Mesendoderm (in vitro differentiated cells): ENCODE measurements around the gene NLRP1.
A peak's percentile ranks its signal among the peaks of the same experiment; 100 is the strongest.

Experiments
- DNase-seq: peaks from one replicate; pipeline ENCODE4 v3.0.0; 2013
- H2AK5ac ChIP-seq: 2 replicates; pipeline ENCODE4 v1.6.1; 2013; ENCODE audit warnings: low read length, inconsistent platforms
- H2BK120ac ChIP-seq: 2 replicates; pipeline ENCODE4 v1.6.1; 2013; ENCODE audit warnings: low read depth, mild to moderate bottlenecking, low read length, moderate library complexity, mixed read lengths
- H2BK15ac ChIP-seq: replicated peaks from 2 replicates; pipeline ENCODE4 v1.6.1; 2013; ENCODE audit warnings: low read depth, mild to moderate bottlenecking, moderate library complexity
- H2BK5ac ChIP-seq: 2 replicates; pipeline ENCODE4 v1.6.1; 2013; ENCODE audit warnings: low read length, inconsistent platforms
- H3K18ac ChIP-seq: 2 replicates; pipeline ENCODE4 v1.6.1; 2013; ENCODE audit warnings: mild to moderate bottlenecking, low read length, mixed read lengths
- H3K23ac ChIP-seq: one replicate; pipeline ENCODE4 v1.6.1; 2013; ENCODE audit warnings: low read length
- H3K27ac ChIP-seq: 2 replicates; pipeline ENCODE4 v1.5.1; 2013; ENCODE audit warnings: low read depth, mild to moderate bottlenecking, inconsistent platforms, low read length, moderate library complexity
- H3K27me3 ChIP-seq: 2 replicates; pipeline ENCODE4 v1.6.1; 2013; ENCODE audit warnings: low read length, control low read depth, mild to moderate bottlenecking, inconsistent platforms; ENCODE audit not compliant: insufficient read depth, poor library complexity
- H3K36me3 ChIP-seq: 2 replicates; pipeline ENCODE4 v1.6.1; 2013; ENCODE audit warnings: low read length, inconsistent platforms; ENCODE audit not compliant: control insufficient read depth, insufficient read depth
- H3K4ac ChIP-seq: one replicate; pipeline ENCODE4 v1.6.1; 2013; ENCODE audit warnings: low read depth, mild to moderate bottlenecking, low read length, moderate library complexity
- H3K4me1 ChIP-seq: 2 replicates; pipeline ENCODE4 v1.6.1; 2013; ENCODE audit warnings: low read depth, low read length, inconsistent platforms; ENCODE audit not compliant: control insufficient read depth
- H3K4me2 ChIP-seq: 2 replicates; pipeline ENCODE4 v1.6.1; 2013; ENCODE audit warnings: low read length
- H3K4me3 ChIP-seq: 2 replicates; pipeline ENCODE4 v1.5.1; 2013; ENCODE audit warnings: mild to moderate bottlenecking, low read length
- H3K56ac ChIP-seq: one replicate; pipeline ENCODE4 v1.6.1; 2013; ENCODE audit warnings: low read length
- H3K79me1 ChIP-seq: 2 replicates; pipeline ENCODE4 v1.6.1; 2013; ENCODE audit warnings: low read length, inconsistent platforms
- H3K79me2 ChIP-seq: 2 replicates; pipeline ENCODE4 v1.6.1; 2013; ENCODE audit warnings: mild to moderate bottlenecking, low read length; ENCODE audit not compliant: control insufficient read depth, insufficient read depth
- H3K9ac ChIP-seq: 2 replicates; pipeline ENCODE4 v1.6.1; 2013; ENCODE audit warnings: low read length, inconsistent platforms
- H4K5ac ChIP-seq: one replicate; pipeline ENCODE4 v1.6.1; 2013; ENCODE audit warnings: low read length
- H4K8ac ChIP-seq: one replicate; pipeline ENCODE4 v1.6.1; 2013; ENCODE audit warnings: low read depth, mild to moderate bottlenecking, control low read depth, low read length, moderate library complexity
- WGBS: extraction: QIAGEN DNeasy Blood & Tissue Kit; methylation state at CpG from one replicate; pipeline ENCODE4 v1.1.7; 2013; ENCODE audit warnings: low lambda C conversion rate, missing lambda C conversion rate; ENCODE audit not compliant: insufficient coverage; ENCODE audit errors: extremely low coverage; 5-methylcytosine and 5-hydroxymethylcytosine counted together

Gene NLRP1

DNA sequence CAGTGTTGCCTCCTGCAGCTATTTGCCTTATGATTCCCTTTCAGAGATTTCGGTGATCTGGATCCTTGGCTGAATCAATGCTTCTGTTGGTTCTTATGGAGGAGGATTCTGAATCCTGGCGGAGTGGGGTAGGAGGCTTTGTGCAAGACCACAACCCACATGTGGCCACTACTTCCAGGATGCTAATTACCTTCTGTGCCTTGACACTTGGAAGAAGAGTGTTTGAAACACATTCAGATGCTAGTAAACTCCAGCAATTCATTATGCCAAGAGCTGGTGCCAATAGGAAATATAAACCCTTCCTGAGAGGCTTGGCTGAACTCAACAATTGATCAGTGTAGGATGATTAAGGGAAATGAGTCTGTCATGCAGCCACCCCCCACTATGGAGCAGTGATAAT is 12.1 kb upstream of the NLRP1 start:
- Histone ChIP-seq H2BK15ac (no peak overlapping the region), H3K4me2 (no peak overlapping the region), H3K4me3 (no peak overlapping the region), H3K79me1 (no peaks in the 10 kb centered on the region), H3K18ac (no peak overlapping the region), H2BK5ac (no peak overlapping the region), H3K23ac (no peak overlapping the region), H3K4me1 (no peaks in the 10 kb centered on the region), H3K27ac (no peak overlapping the region), H3K4ac (no peak overlapping the region), H3K79me2 (no peaks in the 10 kb centered on the region), H4K8ac (no peak overlapping the region), H2BK120ac (no peak overlapping the region), H3K36me3 (no peaks in the 10 kb centered on the region), H2AK5ac (no peak overlapping the region), H3K27me3 (no peaks in the 10 kb centered on the region), H4K5ac (no peak overlapping the region), H3K9ac (no peak overlapping the region), H3K56ac (no peak overlapping the region)
- no peak for DNase-seq
- no CpG with 5 or more reads among the region's 2 CpGs for WGBS

DNA sequence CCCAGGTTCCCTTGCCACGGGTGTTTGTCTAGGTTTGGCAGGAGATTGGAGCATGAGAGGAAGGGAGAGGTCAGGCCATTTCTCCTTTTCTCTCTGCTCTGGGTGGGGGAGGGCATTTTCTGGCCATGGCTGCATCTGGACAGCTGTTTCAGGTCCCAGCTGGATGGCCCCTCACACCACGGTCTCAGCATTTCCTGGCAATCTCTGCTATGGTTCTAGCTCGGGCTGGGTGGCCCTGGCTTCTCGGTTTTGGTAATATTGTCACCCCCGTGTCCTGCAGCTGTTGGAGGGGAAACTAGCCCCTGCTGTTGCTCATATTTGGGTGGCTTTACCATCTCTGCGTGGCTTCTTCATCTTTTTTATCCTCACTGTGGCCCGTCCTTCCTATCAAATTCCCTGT is 11.5 kb upstream of the NLRP1 start:
- H3K18ac ChIP-seq = no peak overlapping the region
- H2BK120ac ChIP-seq = no peak overlapping the region
- H3K79me2 ChIP-seq = no peaks in the 10 kb centered on the region
- H3K27ac ChIP-seq = no peak overlapping the region
- no peak overlapping the region for H2AK5ac ChIP-seq
- no peak overlapping the region for H4K8ac ChIP-seq
- H3K27me3 ChIP-seq = no peaks in the 10 kb centered on the region
- WGBS = no CpG with 5 or more reads among the region's 7 CpGs
- no peaks in the 10 kb centered on the region for H3K4me1 ChIP-seq
- no peak overlapping the region for H3K4me3 ChIP-seq
- H3K9ac ChIP-seq = no peak overlapping the region
- H4K5ac ChIP-seq = no peak overlapping the region
- no peak overlapping the region for H2BK15ac ChIP-seq
- no peaks in the 10 kb centered on the region for H3K36me3 ChIP-seq
- H3K79me1 ChIP-seq = no peaks in the 10 kb centered on the region
- no peak overlapping the region for H3K56ac ChIP-seq
- H3K4ac ChIP-seq = no peak overlapping the region
- H3K4me2 ChIP-seq = no peak overlapping the region
- no peak overlapping the region for H3K23ac ChIP-seq
- no peak overlapping the region for H2BK5ac ChIP-seq
- DNase-seq = no peak

DNA sequence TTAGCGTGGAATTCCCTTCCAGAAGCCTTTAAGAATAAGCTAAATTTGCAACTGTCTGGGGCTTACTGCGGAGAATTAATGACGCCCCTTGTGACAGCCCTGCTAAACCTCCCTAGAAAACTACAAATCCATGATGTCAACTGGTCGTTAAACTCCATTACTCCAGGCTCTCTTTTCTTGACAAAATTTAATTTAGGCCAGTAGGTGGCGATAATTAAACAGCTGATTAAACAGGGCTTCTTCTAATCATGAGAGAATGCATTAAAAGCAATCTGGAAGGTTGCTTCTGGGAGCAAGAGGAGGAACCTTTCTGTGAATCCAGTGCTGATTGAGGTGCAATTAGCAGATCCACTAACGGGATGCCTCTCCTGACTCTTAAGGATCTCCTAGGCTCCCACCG is 8.1 kb upstream of the NLRP1 start:
- Histone ChIP-seq H2AK5ac (no peak overlapping the region), H3K4me3 (no peak overlapping the region), H3K4ac (no peak overlapping the region), H3K18ac (no peak overlapping the region), H2BK120ac (no peak overlapping the region), H3K27me3 (no peaks in the 10 kb centered on the region), H3K23ac (no peak overlapping the region), H4K5ac (no peak overlapping the region), H3K4me1 (no peaks in the 10 kb centered on the region), H3K56ac (no peak overlapping the region), H2BK15ac (no peak overlapping the region), H2BK5ac (no peak overlapping the region), H3K79me2 (no peaks in the 10 kb centered on the region), H3K79me1 (no peaks in the 10 kb centered on the region), H3K27ac (no peak overlapping the region), H3K36me3 (no peaks in the 10 kb centered on the region), H3K4me2 (no peak overlapping the region), H3K9ac (no peak overlapping the region), H4K8ac (no peak overlapping the region)
- DNase-seq = peak; percentile 70
- no CpG with 5 or more reads among the region's 7 CpGs for WGBS

DNA sequence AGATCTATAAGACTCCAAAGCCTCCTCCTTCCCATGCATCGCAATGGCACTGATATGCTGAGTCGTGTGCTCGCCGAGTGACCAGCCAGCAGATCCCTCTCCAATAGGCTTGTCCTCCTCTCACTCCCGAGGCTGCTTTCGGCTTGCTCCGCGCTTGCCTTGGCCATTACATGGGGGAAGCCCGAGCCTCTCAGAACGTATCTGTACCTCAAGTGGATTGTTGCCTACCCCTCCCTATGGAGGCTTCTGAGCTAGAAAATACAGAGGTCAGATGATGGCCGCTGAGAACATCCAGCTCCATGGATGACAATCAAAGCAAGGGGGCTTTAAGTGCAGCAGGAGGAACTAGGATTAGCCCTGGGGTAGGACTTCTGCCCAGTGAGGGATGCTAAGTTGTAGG is 7.7 kb upstream of the NLRP1 start:
- H3K56ac ChIP-seq = no peak overlapping the region
- no peaks in the 10 kb centered on the region for H3K79me1 ChIP-seq
- H2BK15ac ChIP-seq = no peak overlapping the region
- no peak overlapping the region for H2AK5ac ChIP-seq
- no peak overlapping the region for H3K4me3 ChIP-seq
- H2BK5ac ChIP-seq = no peak overlapping the region
- H3K27me3 ChIP-seq = no peaks in the 10 kb centered on the region
- no peak overlapping the region for H3K27ac ChIP-seq
- H3K9ac ChIP-seq = no peak overlapping the region
- H3K4me2 ChIP-seq = no peak overlapping the region
- H3K18ac ChIP-seq = no peak overlapping the region
- H2BK120ac ChIP-seq = no peak overlapping the region
- no peak overlapping the region for H3K23ac ChIP-seq
- H3K36me3 ChIP-seq = no peaks in the 10 kb centered on the region
- no peaks in the 10 kb centered on the region for H3K4me1 ChIP-seq
- H3K79me2 ChIP-seq = no peaks in the 10 kb centered on the region
- no peak overlapping the region for H3K4ac ChIP-seq
- H4K5ac ChIP-seq = no peak overlapping the region
- no peak for DNase-seq
- no peak overlapping the region for H4K8ac ChIP-seq
- WGBS = no CpG with 5 or more reads among the region's 11 CpGs

DNA sequence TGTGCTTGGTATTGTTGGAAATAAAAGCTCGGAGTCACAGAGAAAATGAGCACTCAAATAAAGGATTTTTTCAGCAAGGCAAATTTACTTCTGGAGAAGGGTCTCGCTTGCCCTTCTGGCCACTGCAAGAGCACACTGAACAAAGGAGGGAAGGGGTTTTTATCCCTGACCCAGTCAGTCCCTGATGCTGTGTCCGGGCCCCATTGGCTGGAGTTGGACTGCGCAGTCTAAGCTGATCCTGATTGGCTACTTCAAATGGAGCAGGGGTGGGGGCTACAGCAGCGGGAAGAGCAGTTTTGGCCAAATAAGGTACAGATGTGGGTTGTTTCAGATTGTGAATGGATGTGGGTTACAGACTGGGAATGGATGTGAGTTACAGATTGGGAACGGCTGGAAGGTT is 4.3 kb upstream of the NLRP1 start:
- Histone ChIP-seq H2AK5ac (no peak overlapping the region), H3K27ac (no peak overlapping the region), H3K23ac (no peak overlapping the region), H3K36me3 (no peaks in the 10 kb centered on the region), H4K8ac (no peak overlapping the region), H2BK5ac (no peak overlapping the region), H2BK15ac (no peak overlapping the region), H3K4ac (no peak overlapping the region), H3K27me3 (no peaks in the 10 kb centered on the region), H3K4me1 (no peaks in the 10 kb centered on the region), H3K79me1 (no peaks in the 10 kb centered on the region), H3K4me3 (no peak overlapping the region), H2BK120ac (no peak overlapping the region), H3K79me2 (no peaks in the 10 kb centered on the region), H3K18ac (no peak overlapping the region), H3K56ac (no peak overlapping the region), H4K5ac (no peak overlapping the region), H3K4me2 (no peak overlapping the region), H3K9ac (no peak overlapping the region)
- DNase-seq = no peak
- WGBS = no CpG with 5 or more reads among the region's 6 CpGs

DNA sequence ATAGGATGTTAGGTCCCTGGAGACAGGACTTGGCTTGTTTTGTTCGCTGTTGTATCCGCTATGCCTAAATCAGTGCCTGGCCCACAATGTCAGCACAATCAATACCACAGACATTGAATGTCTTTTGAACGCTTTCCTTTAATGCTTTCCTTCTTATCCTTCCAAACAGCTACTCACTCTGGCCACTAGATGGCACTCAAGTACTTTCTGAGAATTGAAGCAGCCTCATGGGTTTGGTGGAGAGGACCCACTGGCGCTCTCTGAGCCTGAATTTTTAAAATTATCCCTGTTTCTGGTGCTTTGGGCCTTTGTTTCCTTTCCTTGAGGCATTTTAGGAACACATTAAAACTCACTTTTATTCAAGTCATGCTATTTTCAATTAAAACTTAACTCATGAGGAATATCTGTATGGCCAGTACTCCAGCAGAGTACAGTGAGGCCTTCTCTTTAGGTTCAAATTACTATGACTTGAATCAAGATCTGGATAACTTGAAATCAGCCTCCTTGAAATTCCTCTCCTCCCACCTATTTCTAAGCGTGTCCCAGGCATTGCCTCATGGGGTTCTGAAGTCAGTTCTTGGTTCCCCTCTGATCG is 3.2 kb upstream of the NLRP1 start:
- Histone ChIP-seq H2BK5ac (no peak overlapping the region), H4K5ac (no peak overlapping the region), H3K27me3 (no peaks in the 10 kb centered on the region), H3K4me3 (no peak overlapping the region), H3K79me2 (no peaks in the 10 kb centered on the region), H3K18ac (no peak overlapping the region), H3K23ac (no peak overlapping the region), H3K27ac (no peak overlapping the region), H4K8ac (no peak overlapping the region), H3K4ac (no peak overlapping the region), H3K36me3 (no peaks in the 10 kb centered on the region), H2AK5ac (no peak overlapping the region), H3K9ac (no peak overlapping the region), H3K4me2 (no peak overlapping the region), H3K4me1 (no peaks in the 10 kb centered on the region), H2BK120ac (no peak overlapping the region), H3K56ac (no peak overlapping the region), H3K79me1 (no peaks in the 10 kb centered on the region), H2BK15ac (no peak overlapping the region)
- WGBS = no CpG with 5 or more reads among the region's 6 CpGs
- peak; percentile 85 for DNase-seq
